G401 (cell line): ENCODE data around the gene HOXA3. TPM values are rescaled to one million over a fixed set of nuclear protein-coding genes. Genes with fewer than 3 reads are reported as not detected.

ENCODE experiments used
- DNase-seq: peaks from one replicate; pipeline ENCODE4 v3.0.0-alpha.2; 2015; ENCODE audit warnings: low spot score
- in situ Hi-C: cut with HindIII; loops from 2 replicates; pipeline ENCODE4 v1.10.0; 2016; ENCODE audit warnings: low sequenced_read_pairs, mixed read lengths
- total RNA-seq: library from RNA; depleted of rRNA; stranded (reverse); fragments of >200 nt; shearing (Covaris generic); gene quantifications from 2 replicates; pipeline ENCODE4 v1.2.3, GENCODE V29; 2014

Gene HOXA3
- total RNA-seq, 1 experiment from 2014 or later = 2.2 TPM

- DNase-seq = no peak
- in situ Hi-C loops = no loop called here
These were observed 42.0 kb downstream of the HOXA3 start for GRCh38 chr7:27110186-27111031.

- in situ Hi-C loops = no loop called here
- no peak for DNase-seq
These were observed 42.8 kb downstream of the HOXA3 start for GRCh38 chr7:27109466-27110185.

- DNase-seq = no peak
- in situ Hi-C loops = no loop called here
These were observed 43.8 kb downstream of the HOXA3 start for GRCh38 chr7:27108390-27109127.

- DNase-seq = no peak
- in situ Hi-C loops = no loop called here
These were observed 44.7 kb downstream of the HOXA3 start for GRCh38 chr7:27107391-27108381.

- no peak for DNase-seq
These were observed 45.5 kb downstream of the HOXA3 start for GRCh38 chr7:27106901-27107240.

GRCh38 chr7:27106181-27106900 is 46.0 kb downstream of the HOXA3 start:
- DNase-seq = no peak
- in situ Hi-C loops = no loop called here

More at GRCh38 chr7:27106901-27107240, 45.5 kb downstream of the HOXA3 start:
- in situ Hi-C loops = no loop called here

GRCh38 chr7:27105301-27106031 is 46.9 kb downstream of the HOXA3 start:
- DNase-seq = no peak
- in situ Hi-C loops = no loop called here

GRCh38 chr7:27104341-27105058 is 47.9 kb downstream of the HOXA3 start:
- in situ Hi-C loops = no loop called here
- DNase-seq = no peak

- no peak for DNase-seq
- in situ Hi-C loops = no loop called here
These were observed 48.7 kb downstream of the HOXA3 start for GRCh38 chr7:27103489-27104226.

GRCh38 chr7:27102581-27103442 is 49.6 kb downstream of the HOXA3 start, which contains the start of gene HOXA2:
Gene HOXA2, minus strand, starts transcription at chr7:27102683. Its CDS starts 183 bp downstream, at chr7:27102500.
- in situ Hi-C loops = no loop called here
- DNase-seq = no peak

- DNase-seq = no peak
- in situ Hi-C loops = no loop called here
These were observed 50.3 kb downstream of the HOXA3 start for GRCh38 chr7:27101957-27102580.

GRCh38 chr7:27101171-27101956 is 51.0 kb downstream of the HOXA3 start:
- in situ Hi-C loops = no loop called here
- no peak for DNase-seq

- no peak for DNase-seq
- in situ Hi-C loops = no loop called here
These were observed 51.7 kb downstream of the HOXA3 start for GRCh38 chr7:27100694-27101170.
